ENCODE measurements around the gene BYSL. TPM values are rescaled to one million over a fixed set of nuclear protein-coding genes. Genes with fewer than 3 reads are reported as not detected.
A peak's percentile ranks its signal among the peaks of the same experiment; 100 is the strongest.
"Not testable (repeated sequence)": the region's sequence is repeated elsewhere in the genome, so short reads cannot be mapped to it uniquely, and the experiment has no call there.

Gene BYSL
- total RNA-seq, 4 donors from 2014 or later: 2.8 to 6.1 (median 4.2) TPM

- Histone ChIP-seq H3K9me3 (no peaks in the 10 kb centered on the region), H3K36me3 (peaks cover 8 to 12% of the 10 kb centered on the region in 2 donors), H3K27ac (peak overlapping the region in 1 of 3 donors; percentile 19), H3K4me3 (replicated peaks in 1 of 3) (peak overlapping the region in 1 of 3 donors; percentile 44), H3K27me3 (no peaks in the 10 kb centered on the region), H3K4me1 (peaks cover 20 to 38% of the 10 kb centered on the region in 2 donors)
- intact Hi-C loops (cut with DNase I): loop anchor here (5.0 kb wide), 2 partner anchors 93 to 102 kb away; no protein-coding TSS in a partner anchor
- no peak for DNase-seq
- TF ChIP-seq CTCF (IDR thresholded peaks at IDR 0.05): no peak
- TF ChIP-seq POLR2A (IDR thresholded peaks at IDR 0.05): no peak
- WGBS, 2 donors: 25 to 33% methylated on average over 26 to 27 of the region's 27 CpGs
Measured at GRCh38 chr6:41939848-41940758, 18.8 kb downstream of the BYSL start.

GRCh38 chr6:41940759-41941279 is 19.5 kb downstream of the BYSL start:
- H3K4me3 ChIP-seq (replicated peaks in 1 of 3): peak overlapping the region in 2 of 3 donors; percentile 44 to 72
- TF ChIP-seq POLR2A (IDR thresholded peaks at IDR 0.05) (no peak), CTCF (IDR thresholded peaks at IDR 0.05) (peak in 1 of 6 experiments; percentile 7)
- H3K4me1 ChIP-seq: peaks cover 20 to 38% of the 10 kb centered on the region in 2 donors
- H3K36me3 ChIP-seq: peaks cover 1 to 5% of the 10 kb centered on the region in 2 donors
- WGBS, 2 donors: 0% methylated on average over 5 to 17 of the region's 38 CpGs
- DNase-seq: peak; percentile 60 to 62
- no peaks in the 10 kb centered on the region for H3K27me3 ChIP-seq
- intact Hi-C loops (cut with DNase I): no loop called here
- H3K9me3 ChIP-seq: no peaks in the 10 kb centered on the region
- H3K27ac ChIP-seq: peak overlapping the region; percentile 23 to 74 (median 69)

- peaks cover 0 to 4% of the 10 kb centered on the region in 2 donors for H3K36me3 ChIP-seq
- peak; percentile 94 to 95 for DNase-seq
- TF ChIP-seq POLR2A (IDR thresholded peaks at IDR 0.05): peak in 1 of 2 donors; percentile 85
- TF ChIP-seq CTCF (IDR thresholded peaks at IDR 0.05): no peak
- peak within 1 kb of the TSS; percentile 23 to 74 (median 69) for H3K27ac ChIP-seq
- no peaks in the 10 kb centered on the region for H3K27me3 ChIP-seq
- WGBS, 2 donors: 0% methylated on average over 7 to 8 of the region's 87 CpGs
- H3K9me3 ChIP-seq: no peaks in the 10 kb centered on the region
- H3K4me3 ChIP-seq (replicated peaks in 1 of 3): peak within 1 kb of the TSS in 2 of 3 donors; percentile 44 to 72
- H3K4me1 ChIP-seq: peaks cover 20 to 38% of the 10 kb centered on the region in 2 donors
- intact Hi-C loops (cut with DNase I): no loop called here
Measured at GRCh38 chr6:41941280-41942066, 20.2 kb downstream of the BYSL start, which contains the start of gene CCND3. CCND3 (minus strand) TSS chr6:41941808; CDS start chr6:41941649, 159 bp downstream.

- 38 to 44% methylated on average over 20 of the region's 20 CpGs for WGBS, 2 donors
- no peaks in the 10 kb centered on the region for H3K36me3 ChIP-seq
- no peaks in the 10 kb centered on the region for H3K27me3 ChIP-seq
- intact Hi-C loops (cut with DNase I): no loop called here
- TF ChIP-seq CTCF (IDR thresholded peaks at IDR 0.05): no peak
- TF ChIP-seq POLR2A (IDR thresholded peaks at IDR 0.05): no peak
- H3K27ac ChIP-seq: peak overlapping the region in 2 of 3 donors; percentile 42 to 61
- peaks cover 20 to 38% of the 10 kb centered on the region in 2 donors for H3K4me1 ChIP-seq
- peak overlapping the region in 2 of 3 donors; percentile 3 to 44 for H3K4me3 ChIP-seq (replicated peaks in 1 of 3)
- no peaks in the 10 kb centered on the region for H3K9me3 ChIP-seq
- DNase-seq: no peak
Measured at GRCh38 chr6:41942067-41942851, 21.0 kb downstream of the BYSL start.

- H3K9me3 ChIP-seq; H3K36me3 ChIP-seq; intact Hi-C loops (cut with DNase I); H3K4me3 ChIP-seq (replicated peaks in 1 of 3); H3K27ac ChIP-seq; H3K27me3 ChIP-seq; DNase-seq: not testable (repeated sequence)
- peaks cover 20 to 34% of the 10 kb centered on the region in 2 donors for H3K4me1 ChIP-seq
- WGBS, 2 donors: 93 to 94% methylated on average over 14 of the region's 14 CpGs
Measured at GRCh38 chr6:41942882-41943281, 21.6 kb downstream of the BYSL start.

Data from thyroid gland (tissue), 4 donors.